ENCODE data around the gene GNB1. TPM values are rescaled to one million over a fixed set of nuclear protein-coding genes. Genes with fewer than 3 reads are reported as not detected.

The GNB1 gene
- total RNA-seq, 1 donor from 2014 or later: 116 TPM

DNA sequence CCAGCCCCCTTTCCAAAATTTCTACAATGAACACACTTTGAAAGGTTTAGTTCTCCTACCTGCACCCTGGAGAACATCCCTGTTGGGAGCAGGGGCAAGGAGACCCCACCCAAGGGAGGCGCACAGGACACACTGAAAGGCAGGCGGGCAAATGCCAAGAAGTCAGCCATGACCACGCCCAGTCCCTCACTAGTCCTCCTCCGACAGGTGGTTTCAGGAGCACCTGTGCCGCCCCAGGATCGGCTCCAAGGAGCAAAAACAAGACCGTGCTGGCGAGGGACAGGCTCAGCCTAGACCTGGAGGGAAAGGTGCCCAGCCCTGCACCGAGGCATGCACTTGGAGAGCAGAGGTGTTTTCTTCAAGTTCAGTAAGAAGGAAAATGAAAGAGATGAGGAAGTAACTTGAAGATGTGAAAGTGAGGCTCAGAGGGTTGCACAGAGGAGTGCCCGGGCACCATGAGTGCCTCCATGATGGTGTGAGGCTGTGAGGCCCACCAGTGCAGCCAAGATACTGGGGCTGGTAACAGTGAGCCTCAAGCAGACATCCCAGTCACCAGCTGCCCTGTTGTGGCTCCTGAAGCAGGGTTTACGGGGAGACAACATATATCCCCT, 93.1 kb downstream of the GNB1 start:
- H3K27me3 ChIP-seq (ENCODE audit: control insufficient read depth, insufficient read depth, low read length): no peaks in the 10 kb centered on the region
- TF ChIP-seq, protein P1, sequence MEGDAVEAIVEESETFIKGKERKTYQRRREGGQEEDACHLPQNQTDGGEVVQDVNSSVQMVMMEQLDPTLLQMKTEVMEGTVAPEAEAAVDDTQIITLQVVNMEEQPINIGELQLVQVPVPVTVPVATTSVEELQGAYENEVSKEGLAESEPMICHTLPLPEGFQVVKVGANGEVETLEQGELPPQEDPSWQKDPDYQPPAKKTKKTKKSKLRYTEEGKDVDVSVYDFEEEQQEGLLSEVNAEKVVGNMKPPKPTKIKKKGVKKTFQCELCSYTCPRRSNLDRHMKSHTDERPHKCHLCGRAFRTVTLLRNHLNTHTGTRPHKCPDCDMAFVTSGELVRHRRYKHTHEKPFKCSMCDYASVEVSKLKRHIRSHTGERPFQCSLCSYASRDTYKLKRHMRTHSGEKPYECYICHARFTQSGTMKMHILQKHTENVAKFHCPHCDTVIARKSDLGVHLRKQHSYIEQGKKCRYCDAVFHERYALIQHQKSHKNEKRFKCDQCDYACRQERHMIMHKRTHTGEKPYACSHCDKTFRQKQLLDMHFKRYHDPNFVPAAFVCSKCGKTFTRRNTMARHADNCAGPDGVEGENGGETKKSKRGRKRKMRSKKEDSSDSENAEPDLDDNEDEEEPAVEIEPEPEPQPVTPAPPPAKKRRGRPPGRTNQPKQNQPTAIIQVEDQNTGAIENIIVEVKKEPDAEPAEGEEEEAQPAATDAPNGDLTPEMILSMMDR (IDR thresholded peaks at IDR 0.05; ENCODE audit: insufficient read depth, low read length, severe bottlenecking): no peak
- no peak for FAIRE-seq
- H3K36me3 ChIP-seq (ENCODE audit: control insufficient read depth, insufficient read depth, low read length): peaks cover 32% of the 10 kb centered on the region
- no peak overlapping the region for H3K4me3 ChIP-seq (ENCODE audit: low read depth, low read length)
- DNase-seq (ENCODE audit: low read depth): no peak

DNA sequence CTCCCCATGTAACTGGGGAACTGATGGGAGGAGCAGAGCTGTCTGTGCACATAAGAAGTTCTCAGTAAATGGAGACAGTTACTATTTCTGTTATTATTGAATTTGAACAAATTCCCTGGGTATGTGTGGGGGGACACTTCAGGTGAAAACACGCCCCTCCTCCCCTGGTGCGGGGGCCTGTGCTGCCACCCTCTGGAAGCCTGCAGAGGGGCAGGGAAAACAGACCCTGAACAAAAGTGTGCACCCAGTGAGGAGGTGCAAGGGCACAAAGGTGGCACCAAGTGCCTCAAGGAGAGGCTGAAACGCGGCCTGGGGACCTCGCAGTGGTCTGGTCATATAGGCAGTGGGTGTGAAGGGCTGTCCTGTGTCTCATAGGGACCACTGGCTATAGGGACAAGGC, 94.4 kb downstream of the GNB1 start:
- no peak for FAIRE-seq
- TF ChIP-seq, protein P1 (IDR thresholded peaks at IDR 0.05; ENCODE audit: insufficient read depth, low read length, severe bottlenecking): peak; percentile 9
- peaks cover 33% of the 10 kb centered on the region for H3K36me3 ChIP-seq (ENCODE audit: control insufficient read depth, insufficient read depth, low read length)

DNA sequence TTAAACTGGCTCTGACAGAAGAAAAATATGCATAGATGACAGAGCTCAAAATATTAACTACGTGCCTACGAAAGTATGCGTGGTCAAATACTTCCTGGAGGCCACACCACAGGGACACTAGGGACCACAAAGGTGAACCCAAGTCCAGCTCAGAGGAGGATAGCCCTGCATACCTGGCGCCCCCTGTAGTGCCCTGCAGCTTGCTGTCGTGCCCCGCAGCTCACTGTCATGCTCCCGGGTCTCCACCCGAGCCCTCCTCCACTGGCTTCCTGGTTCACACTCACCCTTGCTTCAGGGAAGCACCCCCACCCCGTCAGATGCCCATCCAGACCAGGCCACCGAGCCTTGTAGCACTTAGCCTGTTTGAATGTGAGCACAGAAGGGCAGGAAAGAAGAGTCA, 95.9 kb downstream of the GNB1 start:
- no peaks in the 10 kb centered on the region for H3K27me3 ChIP-seq (ENCODE audit: control insufficient read depth, insufficient read depth, low read length)
- peaks cover 41% of the 10 kb centered on the region for H3K36me3 ChIP-seq (ENCODE audit: control insufficient read depth, insufficient read depth, low read length)
- DNase-seq (ENCODE audit: low read depth) (no peak), FAIRE-seq (no peak)
- no peak overlapping the region for H3K4me3 ChIP-seq (ENCODE audit: low read depth, low read length)
- TF ChIP-seq, protein P1 (IDR thresholded peaks at IDR 0.05; ENCODE audit: insufficient read depth, low read length, severe bottlenecking): no peak

More for the DNA sequence above, 94.4 kb downstream of the GNB1 start:
- H3K4me3 ChIP-seq (ENCODE audit: low read depth, low read length): no peak overlapping the region
- H3K27me3 ChIP-seq (ENCODE audit: control insufficient read depth, insufficient read depth, low read length): no peaks in the 10 kb centered on the region
- DNase-seq (ENCODE audit: low read depth): no peak

DNA sequence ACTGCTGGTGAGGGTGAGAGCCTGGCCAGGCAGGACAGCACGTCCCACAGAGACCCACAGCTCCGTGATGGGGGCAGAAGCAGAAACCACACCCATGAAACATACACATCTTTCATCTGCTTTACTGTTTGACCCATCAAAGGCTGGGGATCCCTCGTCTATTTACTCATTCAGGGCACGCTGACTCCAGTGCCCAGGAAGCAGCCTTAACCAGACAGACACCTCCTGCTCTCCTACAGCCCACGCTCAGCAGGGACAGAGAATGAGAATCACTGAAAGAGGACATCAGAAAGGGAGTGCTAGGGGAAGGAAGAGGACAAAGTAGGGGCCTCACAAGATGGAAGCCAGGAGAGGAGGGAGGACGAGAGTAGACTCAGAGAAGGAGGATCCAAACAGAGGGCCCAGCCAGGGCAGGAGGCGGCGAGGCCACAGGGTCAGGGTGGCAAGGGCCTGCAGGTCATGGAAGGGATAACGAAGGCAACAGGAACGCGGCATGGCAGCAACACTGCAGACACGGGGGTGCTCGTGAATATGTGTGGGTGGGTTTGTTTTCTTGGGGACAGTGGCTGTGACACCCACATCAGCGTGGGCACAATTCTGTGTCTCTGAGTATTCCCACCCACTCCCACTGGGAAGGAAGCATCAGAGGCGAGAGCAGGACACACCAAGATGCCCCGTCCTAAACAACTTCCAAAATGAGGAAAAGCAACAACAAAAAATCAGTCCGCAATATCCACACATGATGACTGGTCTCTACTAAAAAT, 97.2 kb downstream of the GNB1 start:
- no peaks in the 10 kb centered on the region for H3K27me3 ChIP-seq (ENCODE audit: control insufficient read depth, insufficient read depth, low read length)
- TF ChIP-seq, protein P1 (IDR thresholded peaks at IDR 0.05; ENCODE audit: insufficient read depth, low read length, severe bottlenecking): no peak
- no peak for DNase-seq (ENCODE audit: low read depth)
- H3K4me3 ChIP-seq (ENCODE audit: low read depth, low read length): no peak overlapping the region
- no peak for FAIRE-seq
- peaks cover 45% of the 10 kb centered on the region for H3K36me3 ChIP-seq (ENCODE audit: control insufficient read depth, insufficient read depth, low read length)

DNA sequence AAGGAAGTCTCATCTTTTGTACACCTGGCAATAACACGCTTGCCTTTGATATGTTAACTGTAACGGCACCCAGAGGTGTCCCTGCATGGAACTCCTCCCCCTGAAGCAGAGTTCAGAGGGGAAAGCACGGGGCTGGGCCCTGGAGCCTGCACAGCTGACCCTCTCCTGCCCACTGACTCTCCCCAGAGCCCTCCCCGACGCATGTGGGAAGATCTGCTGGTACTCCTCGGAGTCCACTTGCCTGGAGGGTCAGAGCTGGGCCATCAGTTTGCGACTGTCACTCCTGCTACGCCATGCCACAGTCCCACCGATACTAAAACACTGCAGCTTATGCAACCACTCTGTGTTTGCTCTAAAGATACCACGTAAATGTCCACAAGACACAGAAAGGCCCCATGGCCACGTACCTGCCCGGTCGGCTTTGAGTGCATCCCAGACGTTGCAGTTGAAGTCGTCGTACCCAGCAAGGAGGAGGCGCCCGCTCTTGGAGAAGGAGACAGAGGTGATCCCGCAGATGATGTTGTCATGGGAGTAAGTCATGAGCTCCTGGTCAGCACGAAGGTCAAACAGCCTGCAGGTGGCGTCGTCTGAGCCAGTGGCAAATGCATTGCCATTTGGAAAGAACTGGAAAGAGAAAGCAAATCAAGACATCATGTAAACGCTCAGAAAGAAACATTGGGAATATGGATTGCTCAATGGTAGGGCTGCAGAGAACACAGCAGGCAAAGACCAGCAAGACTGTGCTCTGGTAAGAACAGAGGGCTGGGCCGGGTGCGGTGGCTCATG, 102.0 kb downstream of the GNB1 start:
- DNase-seq (ENCODE audit: low read depth) (no peak), FAIRE-seq (no peak)
- no peak overlapping the region for H3K4me3 ChIP-seq (ENCODE audit: low read depth, low read length)
- H3K27me3 ChIP-seq (ENCODE audit: control insufficient read depth, insufficient read depth, low read length): no peaks in the 10 kb centered on the region
- peaks cover 46% of the 10 kb centered on the region for H3K36me3 ChIP-seq (ENCODE audit: control insufficient read depth, insufficient read depth, low read length)
- TF ChIP-seq, protein P1 (IDR thresholded peaks at IDR 0.05; ENCODE audit: insufficient read depth, low read length, severe bottlenecking): peak; percentile 35
